UCSD-AML1 (cell line): ENCODE measurements around the gene FABP6.
"Not testable (repeated sequence)": the region's sequence is repeated elsewhere in the genome, so short reads cannot be mapped to it uniquely, and the experiment has no call there.

Source experiments
- DNase-seq: peaks from one replicate; lab custom pipeline; 2025; ENCODE audit not compliant: unreplicated experiment; lab: John Stamatoyannopoulos, UW

FABP6 gene, protein sequence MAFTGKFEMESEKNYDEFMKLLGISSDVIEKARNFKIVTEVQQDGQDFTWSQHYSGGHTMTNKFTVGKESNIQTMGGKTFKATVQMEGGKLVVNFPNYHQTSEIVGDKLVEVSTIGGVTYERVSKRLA

DNA sequence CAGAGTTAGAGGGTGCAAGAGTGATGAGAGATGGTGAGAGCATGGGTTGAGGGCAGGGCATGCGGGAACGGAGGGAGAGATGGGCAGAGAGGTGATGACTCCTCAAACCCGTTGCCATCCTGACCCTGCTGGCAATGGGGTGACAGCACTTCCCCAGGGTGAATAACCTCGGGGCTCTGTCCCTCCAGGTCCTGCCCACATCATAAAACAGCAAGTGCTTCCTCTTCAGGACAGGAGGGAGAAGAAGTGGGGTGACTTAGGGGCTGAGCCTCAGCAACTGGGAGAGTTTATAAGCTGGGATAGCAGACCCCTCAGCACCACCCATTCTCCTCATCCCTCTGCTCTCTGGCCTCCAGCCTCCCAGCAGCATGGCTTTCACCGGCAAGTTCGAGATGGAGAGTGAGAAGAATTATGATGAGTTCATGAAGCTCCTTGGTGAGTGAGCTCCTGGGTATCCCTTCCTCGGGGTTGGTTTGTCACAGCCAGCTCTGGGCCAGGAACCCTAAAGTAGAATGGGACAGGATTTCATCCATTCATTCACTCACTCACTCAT is at the start of gene FABP6:
TSS of gene FABP6 (plus strand) at position 317 of the 553 bp plus-strand sequence. CDS start at position 369, 52 bp downstream.
- DNase-seq = no peak

DNA sequence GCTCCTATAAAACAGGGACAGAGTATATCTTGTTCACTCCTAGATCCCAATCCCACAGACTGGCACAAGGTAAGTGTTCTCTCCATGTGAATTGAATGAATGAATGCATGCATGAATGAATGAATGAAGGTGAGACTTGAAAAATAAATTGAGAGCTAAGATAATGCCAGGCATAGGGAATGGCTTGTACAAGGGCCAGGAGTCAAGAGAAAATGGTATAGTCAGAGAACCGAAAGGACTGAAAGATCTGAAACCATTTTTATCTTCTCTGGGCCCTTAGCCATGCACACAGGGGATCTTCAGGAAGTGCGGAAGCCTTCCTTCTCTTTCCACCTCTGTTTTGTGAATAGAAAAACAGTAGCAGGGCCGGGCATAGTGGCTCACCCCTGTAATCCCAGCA is 48.4 kb upstream of the FABP6 start:
- no peak for DNase-seq

DNA sequence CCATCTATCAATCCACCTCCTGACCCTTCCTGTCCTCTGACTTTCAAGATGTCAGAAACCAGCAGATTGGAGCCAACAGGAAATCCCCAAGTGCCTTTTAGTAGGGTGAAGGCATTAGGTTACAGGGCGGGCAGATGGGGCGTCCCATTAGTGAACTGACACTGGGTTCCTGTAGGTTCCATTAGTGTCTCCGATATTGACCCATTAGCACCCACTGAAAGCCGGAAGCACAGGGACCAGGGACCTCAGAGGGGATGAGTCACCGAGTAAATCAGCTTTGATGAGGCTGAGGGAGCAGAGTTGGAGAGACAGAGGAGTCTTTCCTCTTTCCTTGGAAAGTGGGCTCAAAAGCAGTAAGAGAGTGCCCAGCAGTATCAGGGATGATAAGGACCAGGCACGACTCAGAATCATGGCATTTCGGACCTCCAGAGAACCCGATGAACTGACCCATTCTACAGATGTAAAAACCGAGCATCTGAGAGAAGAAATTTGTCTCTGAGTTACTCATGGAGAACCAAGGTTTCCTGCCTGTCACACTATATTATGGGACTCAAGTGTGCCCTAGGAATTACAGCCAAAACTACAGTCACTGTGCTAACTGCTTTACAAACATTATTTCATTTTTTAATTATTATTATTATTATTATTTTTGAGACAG is 47.2 kb upstream of the FABP6 start:
- no peak for DNase-seq

DNA sequence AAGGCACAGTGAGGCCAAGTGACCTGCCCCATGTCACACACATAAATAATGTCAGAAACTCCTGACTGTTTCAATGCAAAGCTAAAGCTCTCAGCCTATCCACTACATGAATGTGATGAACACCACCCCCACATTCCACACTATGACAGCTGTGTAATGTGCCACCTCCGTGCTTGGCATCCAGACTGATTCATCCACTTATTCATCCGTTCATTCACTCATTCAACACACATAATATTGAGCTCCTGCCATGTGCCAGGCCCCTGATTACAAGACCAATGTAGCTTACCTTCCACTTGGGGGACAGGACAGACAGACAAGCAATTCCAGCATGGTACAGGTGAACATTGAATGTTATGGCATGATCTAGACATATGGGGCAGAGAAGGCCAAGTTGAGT is 46.2 kb upstream of the FABP6 start:
- DNase-seq = no peak

DNA sequence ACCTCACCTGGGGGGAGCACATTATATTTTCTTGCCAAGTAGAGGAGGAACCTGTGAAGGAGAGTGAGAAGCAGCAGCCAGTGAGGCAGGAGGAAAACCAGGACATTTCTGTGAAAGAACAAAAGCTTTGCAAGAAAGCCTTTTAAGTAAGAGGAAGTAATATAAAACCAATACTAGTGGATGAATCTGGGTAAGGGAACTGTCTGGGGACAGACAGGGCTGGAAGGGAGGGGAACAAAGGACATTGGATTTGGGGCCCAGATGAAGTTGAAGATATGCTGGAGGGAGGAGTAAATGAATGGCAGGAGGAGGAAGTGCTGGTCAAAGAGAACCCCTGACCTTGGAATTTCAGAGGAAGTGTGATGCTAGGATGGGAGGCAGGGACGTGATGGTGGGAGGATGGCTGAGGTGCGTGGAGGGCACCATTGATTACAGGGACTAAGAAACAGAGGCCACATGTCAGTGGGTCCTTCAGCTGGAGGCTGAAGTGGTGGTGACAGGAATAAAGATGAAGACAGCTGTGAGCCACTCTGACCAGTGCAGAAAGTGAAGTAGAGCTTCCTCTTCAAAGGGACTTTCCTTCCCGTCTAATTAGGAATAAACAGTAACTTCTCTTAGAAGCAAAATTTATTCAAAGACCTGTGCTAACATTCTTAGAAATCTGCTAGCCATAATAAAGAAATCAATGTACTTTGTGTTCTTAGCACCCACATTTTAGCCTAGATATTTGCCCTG is 43.5 kb upstream of the FABP6 start:
- DNase-seq = peak; percentile 23

DNA sequence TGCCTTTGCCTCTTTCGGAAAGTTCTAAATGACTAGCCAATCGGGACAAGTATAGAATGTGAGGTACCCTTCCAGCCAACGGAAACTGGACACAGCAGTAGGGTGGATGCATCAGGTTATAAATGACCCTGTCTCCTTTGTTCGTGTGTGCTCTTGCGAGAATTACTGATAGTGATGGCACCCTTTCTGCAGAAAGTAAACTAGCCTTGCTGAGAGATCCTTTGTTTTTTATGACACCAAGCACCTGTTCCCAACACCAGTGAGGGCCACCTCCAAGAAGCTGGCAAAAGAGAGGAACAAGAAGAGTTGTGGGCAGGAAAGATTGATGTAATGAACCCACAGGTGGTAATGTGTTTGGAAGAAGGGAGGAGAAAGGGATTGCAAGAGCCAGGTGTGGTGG is 42.8 kb upstream of the FABP6 start:
- no peak for DNase-seq

DNA sequence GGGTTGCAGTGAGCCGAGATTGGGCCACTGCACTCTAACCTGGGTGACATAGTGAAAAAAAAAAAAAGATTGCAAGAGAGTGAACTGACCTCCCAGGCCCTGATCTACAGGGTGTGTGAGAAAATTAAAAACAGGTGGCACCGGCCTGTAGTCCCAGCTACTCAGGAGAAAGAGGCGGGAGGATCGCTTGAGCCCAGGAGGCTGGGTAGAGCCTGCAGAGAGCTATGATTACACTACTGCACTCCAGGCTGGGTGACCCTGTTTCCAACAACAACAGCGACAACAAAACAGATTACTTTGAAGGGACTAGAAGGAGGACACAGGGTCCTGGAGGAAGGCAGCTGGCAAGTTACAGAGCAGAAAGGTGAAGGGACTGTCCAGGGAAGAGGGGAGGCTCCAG is 42.2 kb upstream of the FABP6 start:
- no peak for DNase-seq

DNA sequence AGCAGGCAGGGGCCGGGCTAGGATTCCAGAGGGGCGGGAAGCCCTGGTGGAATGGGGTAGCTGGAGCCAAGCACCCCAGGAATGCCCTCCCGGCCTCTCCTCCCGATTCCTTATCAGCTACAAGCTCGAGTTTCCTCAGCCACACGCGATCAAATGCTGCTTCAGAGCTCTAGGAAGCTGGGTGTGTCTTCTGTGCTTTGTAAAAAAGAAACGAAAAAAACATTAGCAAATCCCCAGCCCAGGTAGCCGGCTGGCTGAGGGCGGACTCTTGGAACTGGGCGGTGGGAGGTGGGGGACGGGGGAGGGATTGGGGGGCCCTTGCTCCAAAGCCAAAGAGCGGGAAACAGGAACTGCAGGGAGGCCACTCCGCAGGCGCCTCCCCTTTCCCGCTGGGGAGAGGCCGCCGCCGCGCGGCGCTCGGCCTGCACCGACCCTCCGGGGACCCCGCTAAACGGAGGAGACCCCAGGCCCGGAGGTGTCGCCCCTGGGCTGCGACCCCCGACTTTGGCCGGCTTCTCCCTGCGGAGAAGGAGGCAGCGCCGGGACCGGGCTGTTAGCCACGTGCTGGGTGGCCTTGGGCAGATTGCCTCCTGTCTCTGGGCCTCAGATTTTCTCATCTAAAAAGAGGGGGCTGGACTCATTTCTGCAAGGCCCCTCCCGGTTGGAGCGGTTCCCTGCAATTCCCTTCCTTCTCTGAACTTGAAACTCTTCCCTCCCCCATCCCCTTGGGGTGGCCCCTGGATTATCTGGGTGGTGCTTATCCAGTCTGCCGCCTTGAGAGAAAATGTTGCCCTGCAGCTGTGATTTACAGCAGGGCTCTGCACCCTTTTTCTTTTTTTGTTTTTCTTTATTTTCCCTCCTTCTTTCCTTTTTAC is 40.9 kb upstream of the FABP6 start:
- no peak for DNase-seq

DNA sequence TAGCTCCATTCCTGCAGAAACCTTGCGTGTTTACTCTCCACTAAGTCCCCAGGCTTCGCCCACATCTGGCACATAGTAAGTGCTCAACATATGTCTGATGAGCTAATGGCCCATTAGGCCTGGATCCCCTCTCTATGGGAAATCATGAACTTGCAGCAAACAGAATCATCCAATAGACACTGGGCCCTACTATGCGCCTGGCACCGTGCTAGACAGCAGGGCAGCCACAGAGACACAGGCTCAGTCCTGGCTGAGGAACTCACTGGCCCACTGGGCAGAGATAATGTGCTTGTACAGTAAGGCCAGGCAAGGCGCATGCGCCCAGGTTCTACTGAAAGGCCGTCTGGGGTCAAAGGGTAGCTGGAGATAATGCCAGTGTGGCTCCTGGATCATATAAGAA is 36.9 kb upstream of the FABP6 start:
- no peak for DNase-seq

DNA sequence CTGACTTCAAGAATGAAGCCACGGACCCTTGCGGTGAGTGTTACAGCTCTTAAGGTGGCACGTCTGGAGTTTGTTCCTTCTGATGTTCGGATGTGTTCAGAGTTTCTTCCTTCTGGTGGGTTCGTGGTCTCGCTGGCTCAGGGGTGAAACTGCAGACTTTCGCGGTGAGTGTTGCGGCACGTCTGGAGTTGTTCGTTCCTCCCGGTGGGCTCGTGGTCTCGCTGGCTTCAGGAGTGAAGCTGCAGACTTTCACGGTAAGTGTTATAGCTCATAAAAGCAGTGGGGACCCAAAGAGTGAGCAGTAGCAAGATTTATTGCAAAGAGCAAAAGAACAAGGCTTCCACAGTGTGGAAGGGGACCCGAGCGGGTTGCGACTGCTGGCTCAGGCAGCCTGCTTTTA is 36.2 kb upstream of the FABP6 start:
- not testable (repeated sequence) for DNase-seq

DNA sequence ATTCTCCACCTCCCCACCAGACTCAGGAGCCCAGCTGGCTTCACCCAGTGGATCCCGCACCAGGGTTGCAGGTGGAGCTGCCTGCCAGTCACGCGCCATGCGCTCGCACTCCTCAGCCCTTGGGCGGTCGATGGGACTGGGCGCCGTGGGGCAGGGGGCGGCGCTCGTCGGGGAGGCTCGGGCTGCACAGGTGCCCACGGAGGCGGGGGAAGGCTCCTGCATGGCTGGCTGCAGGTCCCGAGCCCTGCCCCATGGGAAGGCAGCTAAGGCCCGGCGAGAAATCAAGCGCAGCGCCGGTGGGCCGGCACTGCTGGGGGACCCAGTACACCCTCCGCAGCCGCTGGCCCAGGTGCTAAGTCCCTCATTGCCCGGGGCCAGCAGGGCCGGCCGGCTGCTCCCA is 35.5 kb upstream of the FABP6 start:
- DNase-seq = not testable (repeated sequence)

DNA sequence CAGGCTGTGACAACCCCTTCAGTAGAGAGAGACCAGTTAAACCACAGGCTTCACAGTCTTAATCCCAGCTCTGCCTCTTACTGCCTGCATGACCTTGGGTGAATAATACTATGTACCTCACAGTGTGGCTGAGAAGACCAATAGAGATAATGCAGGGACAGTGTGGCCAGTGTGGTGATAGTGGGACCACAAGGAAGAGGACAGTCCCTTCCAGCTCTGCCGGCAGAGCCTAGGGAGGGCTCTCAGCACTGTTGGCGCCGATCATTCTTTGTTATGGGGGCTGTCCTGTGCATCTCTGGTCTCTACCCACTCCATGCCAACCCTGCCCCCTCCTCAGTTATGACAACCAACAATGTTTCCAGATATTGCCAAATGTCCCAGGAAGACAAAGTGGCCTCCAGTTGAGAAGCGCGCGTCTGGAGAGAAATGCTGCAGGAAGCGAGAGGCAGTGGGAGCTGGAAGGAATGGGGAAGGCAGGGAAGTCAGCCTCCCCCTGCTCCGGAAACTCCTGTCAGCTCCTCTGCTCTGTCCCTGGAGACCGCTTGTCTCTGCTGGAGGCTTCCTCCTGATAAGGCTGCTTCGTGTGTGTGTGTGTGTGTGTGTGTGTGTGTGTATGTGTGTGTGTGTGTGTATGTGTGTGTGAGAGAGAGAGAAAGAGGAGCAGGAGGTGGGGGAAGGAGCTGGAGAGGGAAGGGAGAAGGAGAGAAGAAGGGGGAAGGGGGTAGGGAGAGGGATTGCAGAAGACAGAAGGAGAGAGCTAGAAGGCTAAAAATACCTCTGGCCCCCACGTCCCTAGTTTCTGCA is 31.8 kb upstream of the FABP6 start:
- DNase-seq = peak; percentile 77

DNA sequence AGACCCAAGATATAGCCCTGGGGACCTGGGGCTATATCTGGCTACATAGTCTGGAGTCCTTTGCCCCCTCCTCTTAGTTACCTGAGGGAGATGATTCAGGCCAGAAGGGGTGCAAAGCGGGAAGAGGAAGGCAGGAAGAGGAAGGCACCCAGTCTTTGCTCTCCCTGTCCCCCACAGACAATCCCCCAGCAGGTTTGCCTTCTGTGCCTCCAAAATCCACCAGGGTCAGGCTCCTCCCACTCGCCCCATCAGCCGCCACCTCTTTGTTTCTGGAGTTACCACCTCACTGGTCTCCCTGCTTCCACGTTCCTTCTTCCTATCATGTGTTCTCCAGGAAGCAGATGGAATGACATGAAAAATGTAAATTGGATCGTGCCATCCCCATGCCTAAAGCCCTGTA is 31.2 kb upstream of the FABP6 start:
- peak; percentile 36 for DNase-seq

DNA sequence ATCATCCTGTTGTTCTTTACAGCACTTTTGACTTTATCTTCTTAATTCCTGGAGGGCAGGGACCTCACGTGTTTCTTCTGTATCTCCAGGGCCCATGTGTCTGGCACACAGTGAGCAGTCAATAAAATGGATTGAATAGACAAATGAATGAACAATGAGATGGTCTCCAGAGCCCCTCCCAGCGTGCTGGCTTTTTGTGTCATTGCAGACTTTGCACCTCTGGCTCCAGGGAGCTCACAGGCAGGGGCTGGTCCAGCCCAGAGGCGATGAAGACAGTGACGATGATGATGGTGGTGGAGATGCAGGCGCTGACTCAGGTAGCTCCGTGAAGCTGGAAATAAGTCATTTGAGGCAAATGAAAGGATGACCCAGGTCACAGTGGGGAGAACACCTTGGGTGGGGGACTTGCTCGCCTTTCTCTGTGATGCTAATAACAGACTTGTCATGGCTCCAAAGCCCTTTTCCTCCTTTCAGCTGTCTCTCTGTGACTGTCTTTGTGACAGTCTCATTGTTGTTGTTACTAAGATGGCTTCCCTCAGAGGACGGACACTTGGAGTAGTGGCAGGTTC is 30.4 kb upstream of the FABP6 start:
- DNase-seq = no peak

DNA sequence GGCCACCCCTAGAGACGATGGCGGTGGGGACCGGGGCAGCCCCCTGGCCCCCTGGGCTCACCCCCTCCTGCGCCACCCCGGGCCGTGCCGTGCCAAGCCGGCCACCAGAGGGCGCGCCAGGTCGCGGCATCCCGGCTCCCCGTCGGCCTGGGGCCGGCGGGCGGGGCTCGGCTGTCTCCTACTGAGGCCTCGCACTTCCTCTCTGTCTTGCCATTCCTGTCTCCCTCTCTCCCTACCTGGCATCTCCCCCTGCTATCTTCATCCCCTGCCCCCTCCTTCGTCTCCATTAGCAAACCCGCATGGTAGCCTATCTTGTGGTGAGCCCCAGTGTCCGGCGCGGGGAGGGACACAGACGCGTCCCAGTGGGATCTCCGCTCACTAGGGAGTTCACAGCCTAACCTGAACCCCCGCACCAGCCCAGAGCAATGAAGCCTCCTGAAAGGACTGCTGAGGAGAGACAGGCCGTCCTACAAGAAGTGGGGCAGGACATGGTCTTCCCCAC is 29.8 kb upstream of the FABP6 start:
- peak; percentile 74 for DNase-seq

DNA sequence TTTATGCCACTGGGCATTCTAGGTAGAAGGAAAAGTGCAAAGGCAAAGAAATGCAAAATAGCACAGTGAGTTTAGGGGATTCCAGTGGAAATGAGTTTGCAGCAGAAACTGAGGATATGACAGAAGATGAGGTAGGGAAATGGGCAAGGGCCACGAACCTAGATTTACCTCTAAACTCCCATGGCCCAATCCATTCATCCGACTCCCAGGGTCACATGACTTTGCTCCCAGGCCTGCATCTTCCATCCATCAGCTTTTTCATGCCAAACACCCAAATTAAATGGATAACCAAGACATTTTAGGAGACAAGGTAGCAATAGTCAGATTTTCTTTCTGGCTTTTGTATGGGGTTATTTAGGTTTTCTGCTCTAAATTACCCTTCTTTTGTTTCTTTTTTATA is 22.2 kb upstream of the FABP6 start:
- no peak for DNase-seq

DNA sequence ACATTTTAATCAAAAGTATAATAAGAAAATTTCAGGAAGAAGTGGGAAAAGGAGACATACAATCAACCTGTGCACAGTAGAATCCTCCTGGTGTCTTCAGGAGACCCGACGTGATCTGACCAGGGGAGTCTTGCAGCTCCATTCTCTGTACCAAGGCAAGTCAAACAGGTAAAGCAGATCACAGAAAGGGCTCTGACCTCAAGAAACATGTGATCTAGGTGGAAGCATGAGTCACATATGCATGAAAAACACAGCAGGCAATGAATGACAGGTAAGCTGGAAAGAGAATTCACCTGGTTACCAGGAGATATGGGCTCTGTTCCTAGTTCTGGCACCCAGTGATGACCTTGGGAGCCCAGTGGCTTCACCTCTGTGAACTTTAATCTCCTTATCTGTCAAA is 19.4 kb upstream of the FABP6 start:
- DNase-seq = no peak

DNA sequence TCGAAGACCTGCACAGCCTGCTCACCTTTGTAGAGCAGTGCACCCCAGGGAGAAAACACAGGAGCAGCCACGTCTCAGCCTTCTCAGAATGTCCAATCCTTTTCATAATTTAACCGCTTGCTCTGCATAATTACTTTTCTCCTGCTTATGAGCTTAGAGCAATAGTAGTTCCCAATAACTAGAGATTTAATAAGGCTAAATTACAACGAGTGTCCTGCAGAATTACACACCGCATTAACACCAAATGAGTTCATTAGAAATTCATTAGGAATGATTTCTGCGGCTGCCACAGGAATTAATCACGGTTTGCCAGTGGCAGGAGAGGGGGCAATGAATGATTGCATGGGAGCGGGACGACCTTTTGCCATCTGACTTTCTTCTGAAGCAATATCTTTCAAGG is 18.7 kb upstream of the FABP6 start:
- no peak for DNase-seq

DNA sequence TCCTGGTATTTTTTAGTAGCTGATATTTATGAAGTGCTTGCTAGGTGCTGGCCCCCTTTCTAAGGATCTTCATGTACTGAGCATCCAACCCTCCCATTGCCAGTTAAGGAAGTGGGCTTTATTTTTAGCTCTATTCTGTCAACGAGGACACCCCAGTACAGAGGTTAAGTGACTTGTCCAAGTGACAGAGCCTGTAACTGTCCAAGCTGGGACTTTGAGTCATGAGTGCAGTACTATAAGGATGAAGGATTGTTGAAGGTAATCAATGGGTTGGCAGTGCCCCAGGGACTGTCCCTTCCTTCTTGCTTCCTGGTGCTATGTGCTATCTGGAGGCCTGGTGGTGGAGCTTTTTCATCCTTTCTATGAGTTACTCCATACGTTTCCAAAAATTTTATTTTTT is 18.0 kb upstream of the FABP6 start:
- DNase-seq = no peak

DNA sequence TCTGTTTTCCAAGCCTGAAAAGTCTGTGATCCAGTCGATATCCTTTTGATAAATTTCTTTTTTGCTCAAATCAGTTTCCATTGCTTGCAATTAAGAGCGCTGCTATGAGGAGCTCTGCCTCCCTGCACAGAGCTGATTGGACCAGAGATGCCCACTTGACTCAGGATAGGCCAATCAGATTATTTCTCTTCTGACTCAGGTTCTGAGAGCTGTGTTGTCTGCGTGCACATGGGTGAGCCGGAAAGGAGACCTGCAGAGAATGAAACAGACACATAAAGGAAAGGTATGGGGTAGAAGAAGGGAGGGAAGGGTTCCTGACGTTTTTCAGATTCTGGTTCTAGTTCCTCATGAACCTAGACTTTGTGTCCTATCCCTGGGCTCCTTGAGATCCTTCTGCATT is 15.8 kb upstream of the FABP6 start:
- no peak for DNase-seq
